Hippocampal formation (tissue), 2 donors: ENCODE measurements around the gene CCDC157.

Experiments
- DNase-seq, 2 donors: peaks; one replicate each; lab custom pipeline; 2025; lab: John Stamatoyannopoulos, UW

The CCDC157 gene

DNA sequence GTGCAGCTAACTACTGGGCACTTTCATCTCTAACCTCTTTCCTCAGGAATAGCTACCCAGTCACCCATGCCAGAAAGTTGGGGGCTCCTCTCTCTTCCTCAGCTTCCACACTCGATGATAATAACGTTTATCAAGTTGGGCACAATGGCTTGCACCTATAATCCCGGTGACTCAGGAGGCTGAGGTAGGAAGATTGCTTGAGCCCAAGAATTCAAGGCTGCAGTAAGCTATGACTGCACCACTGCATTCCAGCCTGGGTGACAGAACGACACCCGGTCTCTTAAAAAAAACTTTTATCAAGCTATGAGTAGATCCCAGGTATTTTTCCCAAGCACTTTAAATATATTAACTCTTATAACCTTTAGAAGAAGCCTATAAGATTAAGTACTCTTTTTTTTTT is 2.2 kb upstream of the CCDC157 start:
- DNase-seq = no peak

- DNase-seq = no peak
These were observed 396 bp downstream of the CCDC157 start for GRCh38 chr22:30357236-30357570.

GRCh38 chr22:30357650-30358215 is 926 bp downstream of the CCDC157 start:
- no peak for DNase-seq

GRCh38 chr22:30358541-30358940 is 1.7 kb downstream of the CCDC157 start:
- DNase-seq = no peak

DNA sequence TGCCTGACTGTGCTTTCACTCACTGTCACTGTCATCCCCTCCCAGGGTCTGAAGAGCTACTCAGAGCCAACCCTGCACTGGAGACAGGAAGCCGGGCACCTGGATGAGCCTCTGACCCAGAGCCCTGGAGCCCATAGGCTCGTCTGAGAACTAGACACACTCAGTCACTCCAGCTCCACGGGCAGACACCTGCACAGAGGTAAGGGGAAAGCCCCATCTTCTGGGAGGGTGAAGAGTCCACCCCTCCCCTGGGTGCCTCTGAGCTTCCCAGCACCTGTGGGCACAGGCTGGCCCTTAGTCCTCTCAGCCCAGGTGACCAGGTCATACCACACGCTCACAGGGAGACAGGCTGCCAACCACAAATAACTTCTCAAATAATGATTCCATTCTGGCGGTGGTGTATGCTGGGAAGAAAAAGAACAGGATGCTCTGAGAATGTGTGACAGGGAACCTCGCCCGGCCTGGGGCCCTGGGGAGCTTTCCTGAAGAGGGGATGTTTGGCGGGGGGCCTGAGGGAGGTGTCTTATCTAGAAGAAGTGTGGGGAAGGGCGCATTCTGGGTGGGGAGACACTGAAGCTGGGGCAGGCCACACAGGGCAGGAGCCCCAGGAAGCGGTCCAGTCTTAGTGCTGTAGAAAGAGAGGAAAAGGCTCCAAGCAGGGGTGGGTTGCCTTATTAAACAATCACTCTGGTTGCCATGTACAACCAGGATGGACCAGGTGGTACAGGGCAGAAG is 5.3 kb downstream of the CCDC157 start:
- no peak for DNase-seq

DNA sequence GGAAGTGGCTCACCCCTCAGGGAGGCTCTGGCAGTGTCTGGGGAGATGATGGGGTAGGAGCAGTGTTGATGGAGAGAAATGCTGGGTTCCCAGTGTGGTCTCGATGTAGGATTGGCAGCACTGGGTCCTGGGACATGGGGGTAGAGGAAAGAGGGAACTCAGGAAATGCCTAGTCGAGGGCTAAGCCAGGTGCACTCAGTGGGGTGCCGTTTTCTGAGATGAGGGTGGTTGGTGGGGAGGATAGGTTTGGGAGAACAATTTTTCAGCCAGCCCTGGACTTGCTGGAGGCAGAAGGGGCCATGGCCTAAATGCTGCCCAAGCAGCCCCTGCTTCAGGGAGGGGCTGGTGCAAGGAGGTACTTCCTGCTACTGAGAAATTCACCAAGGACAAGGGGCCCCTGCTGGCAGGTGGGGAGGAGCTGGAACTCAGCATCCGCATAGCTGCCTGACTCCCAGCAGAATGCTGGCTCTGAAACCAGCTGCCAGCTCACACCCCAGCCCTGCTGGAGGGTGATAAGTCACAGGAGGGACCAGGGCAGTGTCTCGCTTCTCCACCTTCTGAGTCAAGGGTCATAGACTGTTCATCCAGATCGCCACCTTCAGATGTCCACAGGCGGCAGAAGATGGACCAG is 6.0 kb downstream of the CCDC157 start:
- DNase-seq = no peak

- no peak for DNase-seq
These were observed 9.1 kb downstream of the CCDC157 start for GRCh38 chr22:30365891-30366290.

DNA sequence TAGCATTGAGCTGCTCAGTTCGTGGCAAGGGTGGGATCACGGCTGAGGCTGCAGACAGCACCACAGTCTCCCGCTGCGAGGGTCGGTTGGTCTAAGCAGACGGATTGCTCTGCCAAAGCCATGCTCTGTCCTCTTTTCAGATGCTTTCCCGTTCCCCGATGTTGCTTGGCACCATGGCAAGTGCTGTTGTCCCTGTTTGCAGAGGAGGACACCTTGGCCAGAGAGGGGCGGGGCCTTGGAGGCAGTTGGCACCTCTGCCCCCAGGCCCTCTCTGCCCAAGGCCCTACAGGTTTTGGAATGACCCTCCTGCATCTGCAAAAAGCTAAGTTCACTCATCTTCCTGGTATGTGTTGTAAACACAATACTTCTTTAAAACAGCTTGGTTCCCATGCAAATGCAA is 11.6 kb downstream of the CCDC157 start:
- DNase-seq = no peak

DNA sequence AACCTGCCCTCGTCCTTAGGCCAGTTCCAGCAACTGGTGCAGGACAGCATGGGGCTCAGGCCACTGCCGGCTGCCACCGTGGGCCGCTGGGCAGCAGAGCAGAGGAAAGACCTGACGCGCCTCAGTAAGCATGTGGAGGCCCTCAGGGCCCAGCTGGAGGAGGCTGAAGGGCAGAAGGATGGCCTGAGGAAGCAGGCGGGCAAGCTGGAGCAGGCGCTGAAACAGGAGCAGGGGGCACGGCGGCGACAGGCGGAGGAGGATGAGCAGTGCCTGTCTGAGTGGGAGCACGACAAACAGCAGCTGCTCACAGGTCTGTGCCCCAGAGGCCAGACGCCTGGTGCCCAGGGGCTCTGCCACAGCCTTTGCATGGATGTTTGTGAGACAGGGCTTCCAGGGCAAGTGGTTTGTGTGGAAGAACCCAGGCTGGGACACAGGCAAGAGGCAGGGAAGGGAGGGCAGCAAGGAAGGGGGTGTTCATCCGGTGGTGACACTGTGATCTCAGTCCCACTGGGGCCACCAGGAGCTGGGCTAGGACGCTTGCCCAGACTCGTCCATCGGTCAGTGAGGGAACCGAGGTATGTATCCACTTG is 13.9 kb downstream of the CCDC157 start:
- DNase-seq = no peak

GRCh38 chr22:30371321-30371720 is 14.5 kb downstream of the CCDC157 start:
- DNase-seq = no peak

DNA sequence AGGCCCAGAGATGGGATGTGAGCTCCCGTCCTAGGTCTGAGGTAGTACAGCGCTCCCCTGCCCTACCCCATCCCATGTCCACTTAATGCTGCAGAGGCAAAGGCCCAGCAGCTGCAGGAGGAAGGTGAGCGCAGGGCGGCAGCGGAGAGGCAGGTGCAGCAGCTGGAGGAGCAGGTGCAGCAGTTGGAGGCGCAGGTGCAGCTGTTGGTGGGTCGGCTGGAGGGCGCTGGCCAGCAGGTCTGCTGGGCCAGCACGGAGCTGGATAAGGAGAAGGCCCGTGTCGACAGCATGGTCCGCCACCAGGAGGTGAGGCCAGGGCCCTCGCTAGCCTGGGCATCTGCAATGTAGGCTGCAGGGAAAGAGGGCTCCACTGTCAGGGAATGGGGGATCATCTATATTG is 15.2 kb downstream of the CCDC157 start:
- no peak for DNase-seq

DNA sequence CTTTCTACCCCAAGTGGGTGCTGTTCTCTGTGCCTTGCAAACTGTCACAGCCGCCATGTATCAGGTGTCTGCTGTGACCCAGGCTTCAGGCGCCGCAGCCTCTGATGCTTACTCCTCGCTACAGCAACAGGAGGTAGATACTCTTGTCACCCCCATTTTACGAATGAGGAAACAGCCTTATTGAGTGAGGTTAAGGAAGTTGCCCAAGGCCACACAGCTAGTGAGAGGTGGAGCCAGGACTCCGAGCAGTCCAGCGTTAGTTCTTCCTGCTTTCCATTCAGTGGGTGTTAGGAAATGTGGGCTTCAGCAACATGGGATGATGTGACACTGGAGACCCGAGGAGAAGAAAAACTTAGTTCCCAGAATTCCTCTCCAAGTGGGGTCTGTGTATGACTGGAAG is 16.1 kb downstream of the CCDC157 start:
- DNase-seq = no peak

DNA sequence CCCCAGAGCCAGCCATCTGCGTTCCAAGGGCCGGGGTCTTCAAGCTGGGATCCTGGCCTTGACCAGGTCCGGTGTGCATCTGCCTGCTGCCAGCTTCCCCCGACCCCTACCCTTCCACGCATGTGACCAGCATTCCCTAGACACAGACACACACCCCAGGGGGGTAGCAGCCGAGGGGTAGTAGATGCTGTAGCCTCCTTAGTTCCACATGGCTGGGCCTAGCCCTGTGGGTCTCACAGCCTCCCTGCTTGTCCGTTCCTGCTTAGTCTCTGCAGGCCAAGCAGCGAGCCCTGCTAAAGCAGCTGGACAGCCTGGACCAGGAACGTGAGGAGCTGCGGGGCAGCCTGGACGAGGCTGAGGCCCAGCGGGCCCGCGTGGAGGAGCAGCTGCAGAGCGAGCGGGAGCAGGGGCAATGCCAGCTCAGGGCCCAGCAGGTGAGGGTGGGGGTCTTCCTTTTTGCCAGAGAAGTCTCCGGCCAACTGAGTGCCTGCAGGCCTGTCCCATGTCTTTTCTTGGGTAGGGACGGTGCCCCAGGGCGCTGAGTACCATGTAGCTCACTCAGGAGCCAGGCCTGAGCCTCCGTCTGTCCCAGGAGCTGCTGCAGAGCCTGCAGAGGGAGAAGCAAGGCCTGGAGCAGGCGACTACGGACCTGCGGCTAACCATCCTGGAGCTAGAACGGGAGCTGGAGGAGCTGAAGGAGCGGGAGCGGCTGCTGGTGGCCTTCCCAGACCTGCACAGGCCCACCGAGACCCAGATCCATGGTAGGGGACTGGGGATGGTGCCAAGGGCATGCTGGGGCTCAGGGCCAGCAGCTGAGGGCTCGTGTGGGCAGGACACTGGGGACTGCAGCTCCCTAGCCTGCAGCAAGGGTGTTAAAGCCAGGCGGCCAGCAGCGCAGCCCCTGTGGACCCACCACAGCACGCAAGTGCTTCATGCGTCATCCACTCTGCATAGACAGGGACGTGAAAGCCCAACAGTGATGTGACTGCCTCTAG is 16.8 kb downstream of the CCDC157 start:
- no peak for DNase-seq

GRCh38 chr22:30375312-30375849 is 18.6 kb downstream of the CCDC157 start:
- no peak for DNase-seq

DNA sequence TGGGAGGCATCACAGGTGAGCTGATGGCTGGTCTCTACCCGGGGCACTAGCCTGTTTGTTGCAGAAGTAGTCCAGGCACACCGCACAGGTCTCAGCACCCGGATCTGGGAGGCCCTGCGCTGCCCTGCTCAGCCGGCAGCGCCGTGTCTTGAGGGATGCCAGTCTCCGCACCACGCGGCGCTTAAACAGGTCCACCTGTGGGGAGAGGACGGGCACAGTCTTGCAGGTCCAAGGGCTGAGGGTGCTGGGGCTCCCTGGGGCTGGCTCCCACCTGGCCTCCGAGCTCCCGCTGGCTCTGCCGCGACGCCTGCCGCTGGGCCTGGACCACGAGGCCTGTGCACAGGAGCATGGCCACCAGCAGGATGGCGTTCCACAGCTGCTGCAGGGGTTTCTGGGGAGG is 23.2 kb downstream of the CCDC157 start:
- no peak for DNase-seq

DNA sequence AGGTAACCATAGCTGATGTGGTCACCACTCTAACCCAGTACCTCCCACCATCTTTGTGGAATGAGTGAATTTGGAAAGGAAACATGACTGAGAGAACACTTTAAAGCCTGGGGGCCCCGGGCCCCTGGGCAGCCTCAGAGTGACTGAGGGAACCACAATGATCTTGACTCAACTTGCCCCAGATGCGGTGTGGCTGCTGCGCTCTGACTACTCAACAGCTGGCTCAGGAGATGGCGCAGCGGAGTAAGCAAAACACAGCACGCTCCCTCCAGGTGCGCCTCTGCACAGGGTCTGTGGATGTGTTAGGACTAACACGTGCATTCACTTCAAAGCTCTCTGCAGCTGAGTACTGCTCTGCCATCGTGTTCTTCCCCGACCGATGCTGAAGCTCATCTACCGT is 24.5 kb downstream of the CCDC157 start:
- no peak for DNase-seq

GRCh38 chr22:30382340-30382739 is 25.5 kb downstream of the CCDC157 start:
- DNase-seq = no peak

- DNase-seq = no peak
These were observed 26.3 kb downstream of the CCDC157 start for GRCh38 chr22:30383061-30383460.

DNA sequence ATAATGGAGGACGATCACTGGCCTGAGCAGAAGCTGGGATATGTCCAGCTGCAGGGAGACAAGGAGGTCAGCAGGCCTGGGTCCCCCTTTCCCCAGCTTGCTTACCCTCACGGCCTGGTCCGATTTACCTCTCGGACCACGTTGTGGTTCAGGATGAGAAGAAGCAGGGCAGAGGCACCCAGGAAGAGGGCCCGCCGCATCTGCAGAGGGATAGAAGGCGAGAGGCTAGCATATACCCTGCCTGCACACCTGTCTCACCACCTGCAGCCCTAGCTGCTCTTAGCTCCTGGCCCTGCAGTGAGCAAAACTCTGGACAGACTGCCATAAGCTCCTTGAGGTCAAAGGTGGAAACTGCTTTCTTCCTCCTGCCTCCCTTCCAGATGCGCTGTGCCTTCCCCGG is 29.1 kb downstream of the CCDC157 start:
- DNase-seq = no peak

- no peak for DNase-seq
These were observed 29.8 kb downstream of the CCDC157 start for GRCh38 chr22:30386608-30386959.

DNA sequence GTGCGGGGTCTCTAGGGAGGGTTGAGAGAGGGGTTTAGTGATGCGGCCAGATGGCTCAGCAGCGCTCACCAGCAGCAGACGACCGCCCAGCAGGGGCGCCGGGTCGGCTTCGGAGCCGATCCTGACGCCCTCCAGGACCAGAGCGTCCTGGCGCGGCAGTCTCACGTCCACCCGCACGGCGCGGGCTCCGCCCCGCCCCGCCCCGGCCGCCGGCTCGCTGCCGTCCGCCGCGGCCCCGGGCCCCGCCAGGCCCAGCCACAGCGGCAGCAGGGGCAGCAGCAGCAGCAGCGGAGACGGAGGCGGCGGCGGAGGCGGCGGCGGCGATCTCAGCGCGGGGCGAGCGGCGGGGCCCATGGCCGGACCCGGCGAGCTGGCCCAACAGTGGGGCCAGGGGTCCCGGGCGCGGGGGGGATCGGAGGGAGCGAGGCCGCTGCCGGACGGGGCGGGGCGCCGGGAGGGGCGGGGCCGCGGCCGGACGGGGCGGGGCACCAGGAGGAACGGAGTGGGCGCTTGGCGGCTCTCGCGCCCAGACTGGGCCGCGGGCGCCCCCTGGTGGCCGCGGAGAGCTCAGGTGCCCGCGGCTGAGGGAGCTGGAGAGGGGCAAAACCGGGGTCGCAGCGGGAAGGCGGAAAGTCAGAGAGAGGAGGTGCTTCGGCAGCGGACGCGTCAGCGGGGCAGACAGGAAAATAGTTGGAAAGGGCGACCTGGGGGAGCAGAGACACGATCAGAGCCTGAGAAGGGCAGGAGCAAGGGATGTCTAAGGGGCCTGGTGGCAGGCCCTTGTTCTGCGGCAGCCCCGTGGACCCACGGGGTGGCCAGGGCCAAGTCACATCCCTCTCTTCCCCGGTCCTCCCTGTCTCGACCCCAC is 30.4 kb downstream of the CCDC157 start, which contains the start of gene RNF215:
RNF215 (minus strand) TSS at position 452 of the 868 bp plus-strand sequence; CDS start at position 354, 98 bp downstream.
- peak; percentile 74 to 76 for DNase-seq
